NOMO-1 treated with dmso at 0.1 percent for 144 hours (cell line): ENCODE results near the gene ZBTB34.
A peak's percentile ranks its signal among the peaks of the same experiment; 100 is the strongest.

Experiments used
- DNase-seq: peaks from one replicate; lab custom pipeline; 2025; ENCODE audit not compliant: unreplicated experiment; lab: John Stamatoyannopoulos, UW

The ZBTB34 gene

DNA sequence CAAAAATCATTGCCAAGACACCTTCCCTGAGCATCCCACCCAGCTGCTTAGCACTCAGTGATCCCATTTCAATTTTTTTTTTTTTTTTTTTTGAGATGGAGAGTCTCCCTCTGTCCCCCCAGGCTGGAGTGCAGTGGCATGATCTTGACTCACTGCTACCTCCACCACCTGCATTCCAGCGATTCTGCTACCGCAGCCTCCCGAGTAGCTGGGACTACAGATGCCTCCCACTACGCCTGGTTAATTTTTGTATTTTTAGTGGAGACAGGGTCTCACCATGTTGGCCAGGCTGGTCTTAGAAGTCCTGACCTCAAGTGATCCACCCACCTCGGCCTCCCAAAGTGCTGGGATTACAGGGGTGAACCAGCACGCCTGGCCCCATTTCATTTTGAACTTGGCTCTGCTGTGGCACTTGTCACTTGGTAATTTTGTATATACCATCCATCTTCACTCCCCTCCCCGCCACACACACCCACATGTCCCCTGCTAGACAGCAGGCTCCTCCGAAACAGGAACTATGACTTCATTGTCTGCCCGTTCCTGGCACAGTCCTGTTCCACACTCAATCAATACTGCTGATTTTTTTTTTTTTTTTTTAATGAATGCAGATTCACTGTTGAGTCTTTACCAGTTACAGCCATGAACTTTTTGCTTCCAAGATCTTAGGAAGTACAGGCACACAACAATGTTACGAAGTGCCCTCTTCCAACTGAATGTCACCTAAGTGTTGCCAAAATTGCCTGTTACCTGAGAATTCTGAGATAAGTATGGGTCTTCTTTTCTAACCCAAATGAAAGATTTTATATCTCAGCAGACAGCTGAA is 17.3 kb upstream of the ZBTB34 start:
- DNase-seq: peak; percentile 38

DNA sequence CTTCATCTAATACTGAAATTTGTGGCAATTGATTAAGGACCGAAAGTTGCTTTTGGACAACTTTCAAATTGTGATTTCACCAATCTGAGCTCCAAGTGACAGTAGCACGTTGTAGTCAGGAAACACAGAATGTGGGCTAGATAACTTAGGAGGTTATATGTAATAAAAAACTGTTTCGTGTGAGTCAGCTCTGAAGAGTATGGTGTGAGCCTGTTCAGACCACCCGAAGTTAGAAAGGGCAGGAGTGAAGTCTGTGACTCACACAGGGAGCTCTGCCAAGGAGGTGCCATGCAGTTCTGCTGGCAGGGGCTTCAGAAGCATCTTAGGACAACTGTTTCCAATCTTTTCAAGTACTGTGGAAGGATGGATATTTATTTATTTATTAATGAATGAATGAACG is 16.4 kb upstream of the ZBTB34 start:
- no peak for DNase-seq

DNA sequence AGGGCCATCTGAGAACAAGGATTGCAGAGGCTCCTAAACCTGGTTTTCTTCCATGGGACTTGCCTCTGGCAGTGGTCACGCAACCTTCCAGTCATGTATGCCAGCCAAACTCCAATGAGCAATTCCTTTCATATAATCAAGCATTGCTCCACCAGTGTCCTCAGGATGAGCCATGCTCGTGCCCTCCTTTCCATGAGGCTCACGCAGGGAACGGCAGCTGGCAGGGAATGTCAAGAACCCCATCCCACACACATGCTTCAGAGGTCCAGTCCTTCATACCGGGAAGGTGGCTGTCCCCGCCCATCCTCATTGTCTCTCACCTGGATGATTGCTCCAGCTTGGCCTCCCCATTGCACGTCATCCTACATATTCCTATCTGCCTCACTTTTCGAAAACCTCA is 13.4 kb upstream of the ZBTB34 start:
- DNase-seq: no peak

DNA sequence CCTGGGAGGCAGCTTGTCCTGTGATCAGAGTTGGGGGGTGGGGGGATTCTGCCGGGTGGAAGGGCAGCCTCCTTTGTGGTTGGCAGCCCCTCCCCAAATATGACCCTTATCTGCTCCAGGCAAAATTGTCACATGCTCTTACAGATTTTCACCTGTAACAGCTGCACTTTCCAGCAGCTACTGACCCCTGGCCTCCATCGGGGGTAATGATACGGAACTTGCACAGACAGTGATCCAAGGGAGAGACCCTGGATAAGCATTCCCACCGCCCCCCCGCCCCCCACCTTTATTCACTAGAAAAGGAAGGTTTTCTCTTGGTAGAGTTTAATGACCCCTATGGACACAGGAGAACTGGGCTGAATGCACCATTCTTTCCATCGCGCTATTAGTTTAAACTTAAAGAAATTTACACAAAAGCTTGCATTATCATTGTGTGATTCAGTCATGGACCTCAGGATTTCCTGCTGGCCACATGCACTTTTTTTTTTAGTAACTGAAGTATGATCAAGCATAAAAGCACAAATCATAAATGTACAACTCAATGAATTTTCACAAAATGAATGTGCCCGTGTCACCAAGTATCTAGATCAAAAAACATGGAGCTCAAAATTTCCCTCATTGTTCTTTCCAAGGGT is 10.7 kb upstream of the ZBTB34 start:
- no peak for DNase-seq

DNA sequence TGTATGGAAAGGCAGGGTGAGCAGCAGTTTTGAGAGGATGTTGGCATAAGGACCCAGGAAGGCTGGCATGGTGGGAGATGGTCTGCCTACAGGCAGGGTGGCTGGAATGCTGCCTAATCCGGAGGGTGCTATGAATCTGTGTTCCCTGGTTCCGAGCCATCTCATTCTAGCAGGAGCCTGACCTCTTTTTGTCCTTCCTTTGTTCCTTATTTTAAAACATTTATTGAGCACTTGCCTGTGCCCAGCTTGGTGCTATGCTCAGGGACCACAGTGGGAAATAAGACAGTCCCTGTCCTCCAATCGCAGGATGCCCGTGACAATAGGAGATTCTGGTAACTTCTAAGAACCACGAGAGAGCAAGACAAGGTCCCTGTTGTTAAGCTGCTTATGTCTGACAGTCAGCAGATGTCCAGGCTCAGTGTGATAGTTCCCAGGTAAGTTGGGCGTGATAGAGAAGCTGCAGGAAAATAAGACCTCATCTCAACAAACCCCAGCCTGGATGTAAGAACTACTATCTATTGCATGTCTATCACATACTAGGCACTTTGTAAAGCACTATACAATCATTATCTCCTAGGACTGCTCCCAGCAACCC is 9.1 kb upstream of the ZBTB34 start:
- no peak for DNase-seq

DNA sequence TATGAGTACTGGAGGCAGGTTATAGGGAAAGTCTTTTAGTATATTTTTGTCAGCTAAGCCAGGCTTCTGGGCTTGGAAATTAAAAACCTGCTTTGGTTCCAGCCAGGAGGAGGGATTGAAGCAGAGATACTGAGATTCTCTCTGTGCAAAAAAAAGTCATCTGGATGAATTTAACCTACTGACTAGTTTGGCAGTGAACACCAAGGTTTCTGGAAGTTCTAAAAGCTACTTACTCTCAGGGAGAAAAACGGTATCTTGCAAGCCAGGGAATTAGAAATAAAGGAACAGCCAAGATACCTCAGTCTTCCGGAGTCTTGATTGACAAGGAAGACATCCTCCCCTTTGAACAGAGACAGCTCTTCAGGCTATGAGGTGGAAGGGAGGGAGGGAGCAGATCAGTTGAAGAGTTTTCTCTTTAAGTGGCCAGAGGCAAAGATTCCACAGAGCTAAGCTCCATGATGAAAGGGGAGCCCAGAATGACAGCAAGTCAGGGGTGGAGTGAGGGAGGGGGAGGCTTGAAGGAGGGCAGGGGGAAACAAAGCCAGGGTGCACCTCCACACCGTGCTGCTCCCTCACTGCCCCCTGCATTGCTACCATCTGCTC is 8.3 kb upstream of the ZBTB34 start:
- no peak for DNase-seq

DNA sequence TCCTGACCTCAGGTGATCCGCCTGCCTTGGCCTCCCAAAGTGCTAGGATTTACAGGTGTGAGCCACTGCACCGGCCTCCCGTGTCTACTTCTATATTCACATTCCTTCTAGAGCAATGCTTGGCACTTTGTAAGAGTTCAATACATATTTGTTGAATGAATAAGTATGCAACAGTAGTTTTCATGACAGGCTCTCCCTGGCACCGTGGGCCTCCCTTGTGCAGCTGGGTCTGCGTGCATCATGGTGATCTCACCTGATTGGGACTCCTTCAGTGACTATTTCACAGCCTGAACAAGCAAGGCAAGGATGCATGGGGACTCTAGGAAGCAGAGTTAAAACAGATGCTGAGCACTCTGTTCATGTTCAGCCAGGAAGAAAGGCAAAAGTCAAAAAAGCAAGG is 6.8 kb upstream of the ZBTB34 start:
- no peak for DNase-seq

DNA sequence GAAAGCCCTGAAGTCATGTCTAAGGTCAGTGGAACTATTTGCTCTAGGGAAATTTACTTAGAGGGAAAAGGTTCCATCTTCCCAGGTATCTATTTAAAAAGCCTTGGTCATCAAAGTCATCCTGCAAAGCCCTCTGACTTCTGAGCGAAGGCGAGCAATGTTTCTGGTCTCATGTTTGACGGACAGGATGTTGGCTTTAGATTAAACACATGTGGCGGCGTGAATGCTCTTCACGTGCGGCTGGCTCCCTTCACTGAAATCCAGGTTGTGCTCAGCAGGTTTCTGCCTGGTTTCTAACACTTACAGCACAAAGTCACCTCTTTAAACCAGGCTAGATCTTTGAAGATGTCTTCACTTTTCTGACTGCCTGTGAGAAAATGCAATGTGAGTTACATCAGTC is 5.7 kb upstream of the ZBTB34 start:
- no peak for DNase-seq

DNA sequence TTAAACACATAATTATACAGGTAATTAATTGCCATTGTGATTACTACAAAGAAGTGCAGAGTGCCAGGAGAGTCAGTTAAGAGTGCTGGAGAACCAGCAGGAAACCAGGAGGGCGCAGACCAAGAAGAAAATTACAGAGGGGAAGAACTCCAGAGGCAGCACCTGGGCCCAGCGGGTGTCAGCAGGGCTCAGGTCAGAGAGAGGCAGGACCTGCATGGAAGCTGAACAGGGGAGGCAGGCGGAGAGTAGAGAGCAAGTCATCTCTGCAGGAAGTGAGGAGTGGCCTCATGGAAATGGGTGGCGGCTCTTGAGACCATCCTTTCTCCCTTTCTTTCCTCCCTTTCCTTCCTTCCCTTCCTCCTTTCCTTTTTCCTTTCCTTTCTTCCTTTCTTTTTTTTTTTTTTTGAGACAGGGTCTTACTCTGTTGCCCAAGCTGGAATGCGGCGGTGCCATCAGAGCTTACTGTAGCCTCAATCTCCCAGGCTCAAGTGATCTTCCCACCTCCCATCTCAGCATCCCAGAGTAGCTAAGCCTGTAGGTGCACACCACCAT is 4.0 kb upstream of the ZBTB34 start:
- DNase-seq: no peak

DNA sequence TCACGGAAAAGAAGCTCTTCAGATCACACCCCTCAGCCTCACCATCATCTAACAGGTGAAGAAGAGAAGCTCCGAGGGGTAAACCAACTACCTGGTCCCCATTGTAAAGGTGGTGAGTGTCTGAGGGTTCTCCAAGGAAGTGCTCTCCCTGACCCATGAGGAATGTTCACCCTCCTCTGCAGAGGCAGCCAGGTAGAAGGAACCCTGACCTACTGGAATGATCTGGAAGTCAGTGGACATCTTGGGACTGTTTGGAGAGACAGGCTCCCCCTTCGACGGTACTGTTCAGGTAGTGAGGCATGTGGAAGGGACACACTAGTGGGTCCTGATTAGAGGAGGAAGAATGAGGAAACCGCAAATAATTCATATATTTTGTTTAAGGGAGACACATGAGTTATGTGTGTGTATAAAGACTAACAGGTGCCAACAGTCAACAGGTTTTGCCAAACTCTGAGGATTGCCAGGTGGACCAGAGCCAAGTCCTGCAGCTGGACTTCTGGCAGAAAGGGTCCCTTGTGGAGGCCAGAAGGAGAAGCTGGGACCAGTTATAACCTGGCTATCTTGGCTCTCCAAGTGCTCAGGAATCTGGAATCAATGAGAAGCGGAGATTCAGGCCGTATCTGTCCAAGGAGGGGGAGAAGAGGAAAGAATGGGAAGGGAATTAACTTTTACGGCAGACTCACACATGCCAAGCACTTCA is 3.0 kb upstream of the ZBTB34 start:
- DNase-seq: no peak

DNA sequence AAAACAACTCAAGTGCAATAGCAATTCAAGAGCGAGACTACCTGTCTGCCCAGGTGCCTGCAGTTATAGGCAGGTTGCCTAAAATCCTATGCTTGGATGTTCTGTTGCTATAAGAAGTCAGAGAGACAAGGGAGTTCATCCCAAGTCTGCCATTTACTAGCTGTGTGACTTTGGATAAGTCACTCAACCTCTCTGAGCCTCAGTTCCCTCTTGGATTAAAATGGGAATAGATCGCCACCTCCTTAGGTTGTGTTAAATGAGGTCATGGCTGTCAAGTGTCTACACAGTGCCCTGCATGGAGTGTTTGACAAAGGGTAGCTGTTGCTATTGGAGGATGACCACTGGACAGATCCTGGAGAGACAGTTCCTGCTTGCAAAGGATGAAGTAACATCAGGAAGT is 1.3 kb upstream of the ZBTB34 start:
- DNase-seq: no peak

DNA sequence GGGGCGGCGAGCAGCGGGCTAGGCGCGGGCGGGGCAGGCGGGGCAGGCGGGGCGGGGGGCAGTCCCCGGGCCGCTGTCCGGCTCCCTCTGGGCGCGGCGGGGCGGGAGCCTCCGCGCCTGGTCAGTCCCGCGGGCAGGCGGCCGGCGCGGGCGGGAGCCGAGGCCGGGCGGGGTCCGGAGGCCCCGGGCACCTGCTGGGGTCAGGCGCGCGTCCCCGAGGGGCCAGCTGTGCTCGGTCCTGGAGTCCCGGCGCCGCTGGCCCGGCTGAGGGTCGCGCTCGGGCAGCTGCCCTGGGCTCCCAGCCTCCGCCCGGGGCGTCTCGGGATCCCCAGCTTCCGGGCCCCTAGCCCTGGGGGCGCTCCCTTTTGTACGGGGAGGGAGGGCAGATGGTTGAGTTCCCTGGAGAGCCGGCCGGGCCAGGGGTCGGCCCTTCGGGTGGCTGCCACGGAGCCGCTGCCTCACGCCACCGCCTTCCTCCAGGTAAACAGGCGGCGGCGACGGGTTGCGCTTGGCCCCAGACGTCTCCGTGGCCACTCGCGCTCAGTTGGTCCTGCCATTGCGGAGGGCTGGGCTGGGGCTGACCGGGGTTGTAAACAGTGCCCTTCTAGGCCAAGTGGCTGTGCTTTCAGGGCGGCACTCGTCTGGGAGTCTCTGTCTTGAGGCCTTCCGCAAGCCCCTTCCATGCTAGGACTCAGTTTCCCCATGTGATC is 473 bp downstream of the ZBTB34 start:
- no peak for DNase-seq

DNA sequence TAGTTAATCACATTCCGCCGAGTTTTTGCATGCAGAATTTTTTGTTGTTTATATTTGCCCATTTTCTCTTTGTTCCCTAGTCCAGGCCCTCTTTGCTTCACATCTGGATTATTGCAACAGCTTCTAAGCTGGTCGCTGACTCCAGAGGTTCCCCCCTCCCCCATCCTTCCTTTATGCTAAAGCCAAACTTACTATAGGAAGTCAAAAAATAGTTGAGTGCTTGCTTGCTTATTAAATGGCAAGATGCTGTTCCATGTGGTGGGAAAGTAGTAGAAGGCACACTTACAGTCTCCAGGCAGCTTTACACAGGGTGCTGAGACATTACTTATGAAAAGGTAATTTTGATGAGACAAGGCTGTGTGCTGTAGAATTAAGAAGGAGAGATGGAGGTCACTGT is 1.3 kb downstream of the ZBTB34 start:
- peak; percentile 35 for DNase-seq

DNA sequence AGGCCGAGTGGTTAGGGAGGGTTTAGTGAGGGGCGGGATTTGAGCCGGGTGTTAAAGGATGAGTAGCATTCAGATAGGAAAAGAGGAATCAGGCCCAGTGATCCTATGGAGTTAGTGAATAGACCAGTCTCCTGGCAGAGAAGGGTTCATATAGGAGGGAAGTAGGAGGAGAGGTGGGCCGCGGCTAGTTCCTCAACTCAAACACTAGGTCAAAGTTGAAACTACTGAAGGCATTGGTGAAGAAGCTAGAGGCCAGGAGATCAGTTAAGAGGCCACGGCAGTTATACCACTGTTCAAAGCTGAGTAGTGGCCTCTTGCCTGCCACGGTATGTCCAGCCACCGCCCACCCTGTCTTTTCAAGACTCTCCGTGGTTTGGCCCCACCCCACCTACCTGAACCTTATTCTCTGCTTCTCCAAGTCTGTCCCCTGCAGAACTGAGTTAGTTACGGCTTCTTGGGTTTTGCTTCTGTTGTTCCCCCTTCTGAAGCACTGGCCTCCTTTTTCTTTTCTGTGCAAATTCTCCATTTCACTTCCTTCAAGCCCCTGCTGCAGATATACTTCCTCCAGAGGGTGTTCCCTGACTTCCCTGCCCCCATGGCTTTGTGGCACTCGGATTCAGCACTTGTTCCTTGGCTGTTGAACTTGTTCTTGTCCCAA is 1.8 kb downstream of the ZBTB34 start:
- DNase-seq: peak; percentile 44

DNA sequence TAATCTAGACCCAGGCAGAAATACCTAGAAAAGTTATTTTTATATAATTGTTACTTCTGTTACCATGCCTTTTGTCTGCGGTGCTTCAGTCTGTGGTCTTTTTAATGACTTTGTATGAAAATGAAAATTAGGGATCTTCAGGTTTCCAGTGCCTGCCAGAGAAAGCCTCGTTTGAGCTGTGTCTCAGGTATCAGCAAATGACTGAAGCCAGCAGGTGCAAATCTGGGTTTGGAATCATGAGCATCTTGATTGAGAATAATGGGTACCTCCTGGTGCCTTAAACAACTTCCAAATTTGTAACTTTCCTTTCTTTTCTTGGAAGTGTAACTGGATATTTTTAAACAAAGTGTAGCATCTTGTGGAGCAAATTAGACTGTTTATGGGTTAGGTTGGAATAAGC is 4.3 kb downstream of the ZBTB34 start:
- DNase-seq: no peak

DNA sequence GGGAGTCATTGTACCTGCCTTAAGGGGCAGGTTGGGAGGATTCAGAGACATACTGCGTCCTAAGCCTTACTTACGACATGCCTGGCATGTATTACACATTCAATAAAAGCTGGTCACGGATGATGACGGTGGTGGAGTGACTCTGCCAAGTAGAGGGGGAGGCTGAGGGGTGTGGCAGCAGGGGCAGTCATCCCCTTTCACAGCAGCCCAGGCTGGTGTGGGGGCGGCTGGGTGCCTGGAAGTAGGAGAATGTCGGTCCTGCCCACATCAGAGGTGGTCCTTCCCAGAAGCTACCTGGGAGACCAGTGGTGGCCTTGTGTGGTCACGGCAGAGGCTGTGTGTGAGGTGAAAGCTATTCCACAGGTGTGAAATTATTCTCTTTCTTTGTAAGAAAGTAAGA is 8.9 kb downstream of the ZBTB34 start:
- no peak for DNase-seq

DNA sequence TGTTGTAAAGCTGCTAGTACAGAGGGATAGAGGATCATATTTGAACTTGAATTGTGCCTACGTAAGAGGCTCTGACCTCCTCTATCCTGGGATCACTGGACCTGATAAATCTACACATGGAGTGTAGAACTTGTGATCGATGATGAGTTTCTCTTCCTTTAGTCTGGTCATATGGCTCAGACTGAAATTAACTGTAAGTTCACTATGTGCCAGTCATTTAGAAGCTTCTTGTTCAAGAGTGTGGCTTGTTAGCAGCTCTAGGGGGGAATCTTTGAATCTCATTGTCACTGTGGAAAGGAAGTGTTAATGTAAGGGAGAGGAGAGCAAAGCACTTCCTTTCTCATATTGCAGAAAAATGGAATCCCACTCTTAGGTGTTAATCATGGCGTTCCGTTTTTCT is 12.1 kb downstream of the ZBTB34 start:
- no peak for DNase-seq

DNA sequence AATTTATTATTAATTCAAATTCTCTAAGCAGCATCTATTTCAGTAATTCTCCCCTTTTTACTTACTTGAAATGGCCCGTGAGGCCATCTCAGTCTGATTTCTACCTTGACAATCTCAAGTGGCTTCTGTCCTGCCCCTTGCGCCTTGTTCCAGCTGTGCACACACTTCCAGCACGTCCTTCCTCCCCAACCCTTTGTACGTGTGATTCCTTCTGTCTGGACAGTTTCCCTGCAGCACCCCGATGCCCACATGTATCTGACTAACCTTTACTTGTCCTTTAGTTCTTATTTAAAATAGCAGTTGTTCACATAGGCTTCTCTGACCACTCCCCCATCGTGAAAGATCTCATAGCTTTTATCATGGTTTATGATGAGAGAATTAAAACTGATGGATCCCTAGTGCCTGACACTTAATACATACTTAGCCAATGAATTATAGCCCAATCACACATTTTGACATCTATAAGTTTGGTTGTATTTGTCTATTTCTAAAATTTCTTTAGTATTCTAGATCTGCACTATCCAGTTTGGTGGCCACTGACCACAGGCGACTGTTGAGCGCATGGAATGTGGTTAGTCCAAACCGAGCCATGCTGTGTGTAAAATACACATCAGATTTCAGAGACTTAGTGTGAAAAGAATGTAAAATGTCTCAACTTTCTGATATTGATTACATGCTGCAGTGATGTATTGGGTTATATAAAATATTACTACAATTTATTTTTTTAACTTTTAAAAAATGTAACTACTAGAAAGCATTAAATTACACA is 14.3 kb downstream of the ZBTB34 start:
- no peak for DNase-seq
